Activated T-helper 1 cell treated with anti-CD3 and anti-CD28 coated beads, Interleukin-12 subunit alpha, Interleukin-12 subunit beta, Interleukin-2, Interleukin-4 antibody, amounts not matched to agents 30 ng/mL and 10 ng/mL and 1 ng/mL, durations not matched to agents 14 hours and 24 hours and 36 hours (primary cell): ENCODE data around the gene SNX1. TPM values are rescaled to one million over a fixed set of nuclear protein-coding genes. Genes with fewer than 3 reads are reported as not detected.
A peak's percentile ranks its signal among the peaks of the same experiment; 100 is the strongest.

ENCODE experiments used
- DNase-seq: peaks from one replicate; pipeline ENCODE4 v3.0.0; 2021; ENCODE audit warnings: low spot score
- H3K27ac Mint-ChIP-seq: one replicate; pipeline ENCODE4 v1.8.0; 2021; ENCODE audit warnings: mild to moderate bottlenecking, mixed read lengths
- H3K27me3 Mint-ChIP-seq: one replicate; pipeline ENCODE4 v1.8.0; 2022; ENCODE audit warnings: mild to moderate bottlenecking, moderate library complexity, mixed read lengths; ENCODE audit not compliant: insufficient read depth
- H3K36me3 Mint-ChIP-seq: one replicate; pipeline ENCODE4 v1.8.0; 2021; ENCODE audit warnings: low read depth, mixed read lengths
- H3K4me1 Mint-ChIP-seq: one replicate; pipeline ENCODE4 v1.8.0; 2021; ENCODE audit warnings: low read depth, mixed read lengths
- H3K4me3 Mint-ChIP-seq: one replicate; pipeline ENCODE4 v1.8.0; 2021; ENCODE audit warnings: mild to moderate bottlenecking, moderate library complexity, mixed read lengths
- H3K9me3 Mint-ChIP-seq: one replicate; pipeline ENCODE4 v1.8.0; 2021; ENCODE audit warnings: mixed read lengths
- intact Hi-C: fragments of 100-400 bp; cut with micrococcal nuclease; formaldehyde crosslinking; loops from one replicate; pipeline ENCODE4 v1.15.1; 2024
- total RNA-seq: library from RNA; stranded (reverse); gene quantifications from 2 replicates; pipeline ENCODE4 v1.2.3, GENCODE V29; 2022

Gene SNX1
- total RNA-seq, 1 donor from 2014 or later: 139 TPM

DNA sequence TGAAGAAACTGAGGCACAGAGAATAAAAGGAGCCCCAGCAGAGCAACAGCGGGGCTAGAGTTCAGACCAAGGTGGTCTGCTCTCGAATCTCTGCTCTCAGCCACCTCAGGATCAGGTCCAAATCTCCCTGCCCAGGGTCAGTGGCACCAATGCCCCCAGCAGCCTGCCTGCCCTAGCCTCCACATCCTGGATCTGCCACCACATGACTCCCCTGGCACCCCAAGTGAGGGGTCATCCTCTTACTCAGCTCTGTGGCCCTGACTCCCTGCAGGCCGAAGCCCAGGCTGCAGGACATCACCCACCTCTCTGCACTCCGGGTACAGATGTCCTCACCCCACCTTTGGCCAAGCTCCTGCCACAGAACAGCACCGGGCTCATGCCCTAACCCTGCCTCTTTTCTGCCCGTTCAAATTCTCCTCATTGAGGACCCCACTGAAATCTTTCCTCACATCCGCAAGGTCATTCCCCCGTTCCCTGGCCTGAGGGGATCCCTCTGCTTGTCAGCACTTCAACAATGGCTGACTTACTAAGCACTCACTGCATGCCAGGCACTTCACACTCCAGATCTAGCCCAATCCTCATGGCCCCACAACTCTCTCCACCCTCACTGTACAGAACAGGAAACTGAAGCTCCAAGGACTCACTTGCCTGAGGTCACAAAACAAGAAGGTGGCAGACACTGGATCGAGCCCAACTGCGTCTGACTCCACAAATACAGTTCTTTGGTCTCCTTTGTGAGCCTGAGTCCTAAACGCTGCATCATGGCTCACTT, 62.8 kb downstream of the SNX1 start:
- Mint-ChIP-seq H3K4me3 (no peak overlapping the region), H3K4me1 (peaks cover 36% of the 10 kb centered on the region), H3K9me3 (no peaks in the 10 kb centered on the region), H3K36me3 (peaks cover 39% of the 10 kb centered on the region), H3K27me3 (peaks cover under 1% of the 10 kb centered on the region), H3K27ac (peak overlapping the region; percentile 24)
- intact Hi-C loops: loop anchor here (10.0 kb wide), 2 partner anchors 554 to 694 kb away; no protein-coding TSS in a partner anchor
- no peak for DNase-seq

DNA sequence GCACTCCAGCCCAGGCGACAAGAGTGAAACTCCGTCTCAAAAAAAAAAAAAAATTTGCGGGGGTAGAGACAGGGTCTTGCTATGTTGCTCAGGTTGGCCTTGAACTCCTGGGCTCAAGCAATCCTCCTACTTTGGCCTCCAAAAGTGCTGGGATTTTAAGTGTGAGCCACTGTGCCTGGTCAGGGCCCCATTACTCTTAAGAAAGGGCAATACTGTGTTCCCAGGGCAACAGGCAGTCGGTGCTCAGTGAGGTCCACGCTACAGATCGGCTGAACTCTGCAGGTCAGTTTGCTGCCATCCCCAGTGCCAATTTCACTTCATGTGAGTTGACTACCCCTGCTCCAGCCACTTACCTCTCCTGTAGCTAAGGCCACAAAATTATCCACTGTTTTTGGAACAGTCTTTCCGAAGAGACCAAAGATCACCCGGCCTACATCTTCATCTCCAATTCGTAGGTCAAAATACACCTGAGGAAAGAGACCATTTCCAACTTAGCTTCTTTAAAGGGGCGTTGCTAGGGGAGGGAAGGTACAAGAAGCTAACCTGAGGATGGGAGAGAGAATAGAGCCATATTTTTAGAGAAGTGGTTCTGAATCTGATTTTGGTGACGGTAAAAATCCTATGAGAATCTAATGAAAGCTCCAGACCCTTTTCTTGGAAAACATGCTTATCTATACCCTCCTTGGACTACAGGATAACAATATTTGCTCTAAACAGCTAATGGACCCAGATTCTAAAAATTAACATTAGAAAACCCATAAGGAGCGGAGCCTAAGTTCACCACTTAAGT, 66.1 kb downstream of the SNX1 start:
- Mint-ChIP-seq H3K27me3 (no peaks in the 10 kb centered on the region), H3K4me3 (peak overlapping the region; percentile 94), H3K27ac (peak overlapping the region; percentile 88), H3K4me1 (peaks cover 54% of the 10 kb centered on the region), H3K36me3 (peaks cover 35% of the 10 kb centered on the region), H3K9me3 (no peaks in the 10 kb centered on the region)
- intact Hi-C loops: loop anchor here (1.0 to 5.0 kb wide), 4 partner anchors 9 to 731 kb away; no protein-coding TSS in a partner anchor
- DNase-seq: no peak

DNA sequence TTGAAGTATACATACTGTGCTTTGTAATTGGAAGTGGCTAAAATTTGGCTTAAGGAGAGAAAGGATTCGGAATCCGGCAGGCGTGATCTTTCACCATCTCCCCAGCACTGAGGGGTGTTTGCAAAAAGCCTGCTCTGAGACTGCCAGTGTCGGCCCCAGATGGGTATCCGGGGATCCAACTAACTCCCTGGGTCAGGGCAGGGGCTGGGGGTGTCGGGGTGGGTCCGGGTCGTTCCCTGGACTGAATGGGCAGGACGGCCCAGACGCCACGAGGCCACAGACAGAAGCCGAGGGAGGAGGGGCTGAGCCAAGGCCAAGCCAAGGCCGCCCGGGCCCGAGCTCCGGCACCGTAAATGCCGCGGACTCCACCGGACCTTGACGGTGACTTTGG, 66.7 kb downstream of the SNX1 start:
- intact Hi-C loops: loop anchor here (1.0 to 5.0 kb wide), 4 partner anchors 9 to 730 kb away; no protein-coding TSS in a partner anchor
- H3K27me3 Mint-ChIP-seq: no peaks in the 10 kb centered on the region
- DNase-seq: no peak

DNA sequence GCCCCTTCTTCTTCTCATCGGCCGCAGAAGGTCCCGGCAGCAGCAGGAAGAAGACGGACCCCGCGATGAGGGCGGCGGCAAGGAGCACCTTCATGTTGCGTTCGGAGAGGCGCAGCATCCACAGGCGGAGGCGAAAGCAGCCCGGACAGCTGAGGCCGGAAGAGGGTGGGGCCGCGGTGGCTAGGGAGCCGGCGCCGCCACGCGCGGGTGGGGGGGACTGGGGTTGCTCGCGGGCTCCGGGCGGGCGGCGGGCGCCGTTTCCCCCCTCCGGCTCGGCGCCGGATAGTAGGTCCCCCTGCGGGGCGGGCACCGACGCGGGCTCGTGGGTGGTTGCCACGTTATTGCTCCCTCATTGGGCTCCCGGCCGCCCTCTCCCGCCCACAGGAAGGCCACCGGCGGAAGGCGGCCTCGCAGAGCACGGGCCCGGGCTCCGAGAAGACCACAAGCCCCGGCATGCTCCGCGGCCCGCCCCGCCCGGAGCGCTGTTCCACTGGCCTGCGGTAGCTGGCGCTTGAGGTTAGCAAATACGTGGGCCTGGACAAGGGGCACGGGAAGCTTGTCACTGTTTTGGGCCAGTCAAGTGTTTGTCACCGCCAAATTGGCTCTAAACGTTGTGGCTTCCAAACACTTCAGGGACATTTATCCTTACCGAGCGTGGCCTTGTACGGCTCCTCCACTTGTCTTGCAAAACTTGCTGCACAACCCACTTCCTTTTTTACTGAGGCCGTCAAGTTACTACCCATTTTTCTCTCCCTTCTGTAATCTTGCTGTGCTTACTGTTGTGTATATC, 67.3 kb downstream of the SNX1 start, which contains the start of gene PPIB:
Gene PPIB (minus strand): TSS at position 154 of the 790 bp plus-strand sequence. CDS start 36 bp downstream, at position 118.
- peak; percentile 97 for DNase-seq
- Mint-ChIP-seq H3K36me3 (peaks cover 32% of the 10 kb centered on the region), H3K27ac (peak within 1 kb of the TSS; percentile 93), H3K27me3 (no peaks in the 10 kb centered on the region), H3K4me3 (peak within 1 kb of the TSS; percentile 94), H3K4me1 (peaks cover 56% of the 10 kb centered on the region), H3K9me3 (no peaks in the 10 kb centered on the region)
- intact Hi-C loops: loop anchor here (1.0 to 5.0 kb wide), 10 partner anchors 10 to 730 kb away; partner anchors contain the start of genes CIAO2A, CSNK1G1, PCLAF and TRIP4

More for the DNA sequence above, 66.7 kb downstream of the SNX1 start:
- Mint-ChIP-seq H3K36me3 (peaks cover 35% of the 10 kb centered on the region), H3K4me1 (peaks cover 59% of the 10 kb centered on the region), H3K27ac (peak overlapping the region; percentile 88), H3K4me3 (peak overlapping the region; percentile 94), H3K9me3 (no peaks in the 10 kb centered on the region)

DNA sequence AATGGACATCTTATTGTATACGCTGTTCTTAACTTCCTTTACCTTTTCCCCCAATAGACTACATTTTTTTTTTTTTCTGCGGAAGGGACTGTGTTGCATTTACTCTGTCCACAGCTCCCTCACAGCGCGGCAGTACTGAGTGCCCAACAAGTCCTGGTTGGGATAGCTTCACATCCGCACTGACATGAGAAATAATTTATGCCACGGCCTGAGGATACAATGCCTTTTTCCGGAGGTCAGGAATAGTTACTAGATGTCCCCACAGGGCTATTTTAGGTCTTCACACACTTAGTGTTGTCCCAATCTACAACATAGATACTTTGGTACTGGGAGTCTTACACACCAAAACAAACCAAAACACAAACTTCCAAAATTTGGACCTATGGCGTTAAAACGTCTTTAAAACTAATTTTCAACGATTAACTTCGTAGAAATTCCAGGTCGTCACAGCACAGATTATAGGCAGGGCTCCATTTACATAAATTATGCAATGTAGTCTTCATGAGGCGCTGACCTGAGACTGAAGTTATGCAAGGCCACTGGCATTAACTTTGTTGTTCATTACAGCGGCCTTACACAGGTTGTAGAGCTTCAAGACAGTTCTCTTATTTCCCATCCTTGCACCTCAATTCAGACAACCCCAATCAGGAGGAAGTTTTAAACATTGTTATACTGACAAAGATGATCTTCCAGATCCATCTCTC, 68.0 kb downstream of the SNX1 start:
- peak overlapping the region; percentile 93 for H3K27ac Mint-ChIP-seq
- intact Hi-C loops: loop anchor here (1.0 to 5.0 kb wide), 9 partner anchors 24 to 729 kb away; partner anchors contain the start of genes CIAO2A, CSNK1G1, PCLAF and TRIP4
- H3K36me3 Mint-ChIP-seq: peaks cover 26% of the 10 kb centered on the region
- peaks cover 48% of the 10 kb centered on the region for H3K4me1 Mint-ChIP-seq
- no peak for DNase-seq
- H3K4me3 Mint-ChIP-seq: peak overlapping the region; percentile 82
- no peaks in the 10 kb centered on the region for H3K9me3 Mint-ChIP-seq
- no peaks in the 10 kb centered on the region for H3K27me3 Mint-ChIP-seq

DNA sequence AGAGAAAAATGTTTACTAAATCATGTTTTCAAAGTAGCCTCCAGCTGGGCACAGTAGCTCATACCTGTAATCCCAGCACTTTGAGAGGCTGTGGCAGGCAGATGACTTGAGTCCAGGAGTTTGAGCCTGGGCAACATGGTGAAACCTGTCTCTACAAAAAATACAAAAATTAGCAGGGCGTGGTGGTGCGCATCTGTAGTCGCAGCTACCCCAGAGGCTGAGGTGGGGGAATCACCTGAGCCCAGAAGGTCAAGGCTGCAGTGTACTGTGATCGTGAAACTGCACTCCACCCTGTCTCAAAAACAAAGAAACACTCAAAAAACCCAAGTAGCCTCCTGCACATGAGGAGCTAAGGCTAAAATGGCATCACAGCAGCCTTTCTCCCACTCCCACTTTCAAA, 68.7 kb downstream of the SNX1 start:
- no peaks in the 10 kb centered on the region for H3K9me3 Mint-ChIP-seq
- H3K4me3 Mint-ChIP-seq: peak overlapping the region; percentile 82
- DNase-seq: no peak
- intact Hi-C loops: loop anchor here (5.0 kb wide), 1 partner anchor 673 kb away; no protein-coding TSS in a partner anchor
- no peaks in the 10 kb centered on the region for H3K27me3 Mint-ChIP-seq
- peaks cover 23% of the 10 kb centered on the region for H3K36me3 Mint-ChIP-seq
- H3K27ac Mint-ChIP-seq: peak overlapping the region; percentile 42
- peaks cover 45% of the 10 kb centered on the region for H3K4me1 Mint-ChIP-seq

DNA sequence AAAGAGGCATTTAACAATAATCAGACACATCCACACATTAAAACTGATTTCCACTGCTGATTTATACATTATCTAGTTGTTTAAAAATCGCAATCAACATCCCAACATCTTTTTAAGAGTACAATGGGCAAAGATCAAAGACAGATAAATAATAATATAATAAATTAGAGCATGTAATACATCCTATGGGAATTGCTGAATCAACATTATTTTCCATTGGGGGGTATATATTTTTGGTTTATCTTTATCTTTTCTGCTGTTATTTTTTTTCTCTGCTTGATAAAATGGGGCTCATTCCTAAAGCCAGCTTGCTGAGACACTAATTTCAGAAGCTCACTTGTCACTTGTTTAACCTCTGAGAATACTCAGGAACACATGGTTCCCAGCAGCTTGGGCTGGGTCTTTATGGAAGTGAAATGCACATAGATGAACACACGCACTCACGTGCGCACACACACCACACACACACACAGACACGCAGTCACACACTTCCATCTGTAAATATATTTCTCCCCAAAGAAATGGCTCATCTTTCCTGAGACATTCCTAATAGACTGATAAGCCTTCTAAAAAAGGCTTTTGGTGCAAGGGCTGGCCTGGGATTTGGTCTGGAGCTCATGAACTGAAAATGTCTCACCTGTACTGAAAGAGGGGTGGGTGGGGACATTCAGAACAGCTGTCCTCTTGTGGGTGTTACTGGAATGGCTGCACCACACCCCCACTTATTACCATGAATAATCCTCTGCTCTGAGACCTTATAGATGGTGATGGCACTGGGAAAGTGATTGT, 70.5 kb downstream of the SNX1 start:
- Mint-ChIP-seq H3K4me3 (no peak overlapping the region), H3K27ac (peak overlapping the region; percentile 69), H3K4me1 (peaks cover 36% of the 10 kb centered on the region), H3K9me3 (no peaks in the 10 kb centered on the region), H3K27me3 (no peaks in the 10 kb centered on the region), H3K36me3 (peaks cover 20% of the 10 kb centered on the region)
- no peak for DNase-seq
- intact Hi-C loops: no loop called here

DNA sequence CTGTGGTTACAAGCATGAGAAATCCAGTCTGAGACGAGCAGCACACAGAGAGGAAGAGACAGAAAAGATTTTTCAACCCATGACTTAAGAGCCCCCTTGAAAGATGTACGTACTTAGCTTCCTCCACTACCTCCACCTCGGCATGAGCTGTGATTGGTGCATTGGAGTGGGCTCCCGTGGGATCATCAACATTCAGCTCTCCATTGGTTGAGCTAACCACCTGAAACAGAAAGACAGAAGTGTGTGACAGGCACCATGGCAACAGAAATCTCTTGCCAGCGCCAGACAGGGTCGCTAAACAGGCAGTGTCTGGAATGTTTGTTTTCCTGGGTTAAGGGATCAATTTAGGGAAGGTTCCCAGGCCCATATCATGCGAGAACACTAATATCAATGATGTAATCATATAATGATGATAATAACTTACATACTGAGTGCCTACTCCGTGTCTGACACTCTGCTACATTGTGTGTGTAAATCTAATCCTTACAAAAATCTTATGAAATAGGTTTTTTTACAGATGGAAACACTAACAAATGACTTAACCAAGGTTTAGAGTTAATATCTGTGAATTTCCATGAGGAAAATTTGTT, 84.5 kb downstream of the SNX1 start:
- peaks cover 20% of the 10 kb centered on the region for H3K36me3 Mint-ChIP-seq
- intact Hi-C loops: no loop called here
- H3K27me3 Mint-ChIP-seq: no peaks in the 10 kb centered on the region
- H3K27ac Mint-ChIP-seq: no peak overlapping the region
- no peaks in the 10 kb centered on the region for H3K9me3 Mint-ChIP-seq
- H3K4me1 Mint-ChIP-seq: no peaks in the 10 kb centered on the region
- DNase-seq: no peak
- H3K4me3 Mint-ChIP-seq: no peak overlapping the region

DNA sequence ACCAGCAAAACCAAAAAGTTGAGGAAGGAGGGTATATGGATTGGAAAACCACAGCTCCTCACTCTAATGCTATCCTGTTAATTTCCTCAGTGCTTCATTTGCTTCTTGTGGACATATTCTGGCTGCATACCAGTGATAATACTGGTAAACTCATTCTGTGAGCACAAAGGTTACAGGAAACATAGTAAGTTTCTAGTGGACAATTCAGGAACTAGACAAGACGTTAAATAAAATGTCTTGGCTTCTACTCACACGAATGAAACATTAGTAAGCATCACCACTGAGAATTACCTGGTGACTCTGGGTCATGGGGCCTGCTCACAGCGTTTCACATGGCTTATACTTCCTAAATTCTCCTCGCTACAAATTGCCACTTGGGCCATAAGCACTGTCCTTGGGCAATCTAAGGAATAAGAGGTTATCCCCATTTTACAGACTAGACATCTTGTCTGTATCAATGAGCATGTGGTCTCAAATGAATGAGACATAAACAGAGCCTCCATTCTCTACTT, 87.1 kb downstream of the SNX1 start:
- no peaks in the 10 kb centered on the region for H3K27me3 Mint-ChIP-seq
- no peaks in the 10 kb centered on the region for H3K9me3 Mint-ChIP-seq
- peaks cover 19% of the 10 kb centered on the region for H3K36me3 Mint-ChIP-seq
- DNase-seq: no peak
- intact Hi-C loops: no loop called here
- peaks cover 6% of the 10 kb centered on the region for H3K4me1 Mint-ChIP-seq
- no peak overlapping the region for H3K27ac Mint-ChIP-seq
- H3K4me3 Mint-ChIP-seq: no peak overlapping the region

DNA sequence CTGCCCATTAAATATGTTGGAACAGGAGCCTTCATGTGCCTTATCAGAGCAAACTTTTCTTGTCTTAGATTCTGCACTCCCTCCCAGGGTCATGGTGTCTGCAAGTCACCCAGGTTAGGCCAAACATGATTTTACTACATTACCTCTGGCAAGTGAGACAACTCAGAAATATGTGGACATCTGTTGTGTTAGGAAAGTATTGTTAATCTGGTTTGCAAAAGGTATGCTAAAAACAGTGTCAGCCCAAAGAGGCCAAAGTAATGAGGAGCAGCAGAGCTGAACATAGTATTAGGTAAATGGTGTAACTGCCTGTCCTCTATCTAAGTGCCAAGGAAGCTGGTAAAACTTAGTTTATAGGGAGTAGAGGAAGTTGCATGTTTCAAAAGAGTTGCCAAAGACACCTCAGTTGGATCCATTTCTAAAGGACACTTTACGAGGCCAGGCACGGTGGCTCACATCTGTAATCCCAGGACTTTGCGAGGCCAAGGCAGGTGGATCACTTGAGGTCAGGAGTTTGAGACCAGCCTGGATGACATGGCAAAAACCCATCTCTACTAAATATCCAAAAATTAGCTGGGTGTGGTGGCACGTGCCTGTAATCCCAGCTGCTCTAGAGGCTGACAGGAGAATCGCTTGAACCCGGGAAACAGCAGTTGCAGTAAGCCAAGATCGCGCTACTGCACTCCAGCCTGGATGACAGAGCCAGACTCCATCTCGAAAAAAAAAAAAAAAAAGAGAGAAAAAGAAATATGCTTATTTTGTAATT, 89.5 kb downstream of the SNX1 start:
- H3K9me3 Mint-ChIP-seq: no peaks in the 10 kb centered on the region
- no peak overlapping the region for H3K27ac Mint-ChIP-seq
- no peak for DNase-seq
- peaks cover 19% of the 10 kb centered on the region for H3K4me1 Mint-ChIP-seq
- peaks cover 22% of the 10 kb centered on the region for H3K36me3 Mint-ChIP-seq
- intact Hi-C loops: no loop called here
- no peak overlapping the region for H3K4me3 Mint-ChIP-seq
- no peaks in the 10 kb centered on the region for H3K27me3 Mint-ChIP-seq
